Liver (tissue), 9 donors: Measurements from ENCODE around the gene XCR1. TPM values are rescaled to one million over a fixed set of nuclear protein-coding genes. Genes with fewer than 3 reads are reported as not detected.
A peak's percentile ranks its signal among the peaks of the same experiment; 100 is the strongest.

Experiments used
- DNase-seq: peaks from one replicate; pipeline ENCODE4 v3.0.0-alpha.2; 2017; ENCODE audit warnings: low spot score
- H3K27ac ChIP-seq, 2 donors: one replicate each; pipeline ENCODE4 v1.7.0; 2013; ENCODE audit warnings: inconsistent platforms in 2 of 2, low read length in 2 of 2, control low read depth in 1 of 2, low read depth in 1 of 2, mild to moderate bottlenecking in 1 of 2
- H3K27me3 ChIP-seq, 4 donors: one replicate each; pipeline versions ENCODE4 v1.6.1 to v1.7.0; 2013; ENCODE audit warnings: low read length in 3 of 4, inconsistent platforms in 1 of 4, mild to moderate bottlenecking in 1 of 4, moderate library complexity in 1 of 4; ENCODE audit not compliant: control insufficient read depth in 4 of 4, insufficient read depth in 4 of 4
- H3K36me3 ChIP-seq, 4 donors: one replicate each; pipeline versions ENCODE4 v1.6.1 to v1.7.0; 2013; ENCODE audit warnings: low read length in 3 of 4, mild to moderate bottlenecking in 3 of 4, low read depth in 1 of 4, moderate library complexity in 1 of 4; ENCODE audit not compliant: control insufficient read depth in 4 of 4, insufficient read depth in 3 of 4
- H3K4me1 ChIP-seq, 4 donors: one replicate each; pipeline versions ENCODE4 v1.6.1 to v1.7.0; 2013; ENCODE audit warnings: low read length in 3 of 4, mild to moderate bottlenecking in 3 of 4, moderate library complexity in 1 of 4; ENCODE audit not compliant: control insufficient read depth in 4 of 4, insufficient read depth in 4 of 4
- H3K4me3 ChIP-seq, 3 donors: one replicate each; pipeline versions ENCODE4 v1.6.1 to v1.7.0; 2013; ENCODE audit warnings: low read length in 3 of 3, control low read depth in 1 of 3, low read depth in 1 of 3, mild to moderate bottlenecking in 1 of 3
- H3K9ac ChIP-seq, 2 donors: one replicate each; pipeline ENCODE4 v1.7.0; 2013; ENCODE audit warnings: low read length in 2 of 2, mild to moderate bottlenecking in 2 of 2, moderate library complexity in 2 of 2, control low read depth in 1 of 2, low read depth in 1 of 2
- H3K9me3 ChIP-seq, 4 donors: one replicate each; pipeline versions ENCODE4 v1.6.1 to v1.7.0; 2013; ENCODE audit warnings: low read length in 3 of 4; ENCODE audit not compliant: control insufficient read depth in 4 of 4
- EGR1 ChIP-seq, 2 donors: IDR thresholded peaks; 2 replicates each; pipeline ENCODE4 v1.6.1; 2016 to 2018; ENCODE audit warnings: antibody characterized with exemption in 2 of 2, low read depth in 2 of 2
- FOXA1 ChIP-seq: IDR thresholded peaks from 2 replicates; pipeline ENCODE4 v1.6.1; 2016; ENCODE audit warnings: antibody characterized with exemption
- FOXA2 ChIP-seq: IDR thresholded peaks from 2 replicates; pipeline ENCODE4 v1.6.1; 2016; ENCODE audit warnings: antibody characterized with exemption
- GABPA ChIP-seq, 2 donors: IDR thresholded peaks in 1 of 2; conservative IDR thresholded peaks in 1 of 2; 2 replicates each; pipeline ENCODE4 v1.6.1; 2016; ENCODE audit warnings: antibody characterized with exemption in 2 of 2, mild to moderate bottlenecking in 1 of 2, moderate library complexity in 1 of 2
- HNF4A ChIP-seq, 2 donors: conservative IDR thresholded peaks; 2 replicates each; pipeline ENCODE4 v1.6.1; 2016; ENCODE audit warnings: antibody characterized with exemption in 2 of 2, mild to moderate bottlenecking in 2 of 2
- HNF4G ChIP-seq: IDR thresholded peaks from 2 replicates; pipeline ENCODE4 v1.6.1; 2016; ENCODE audit warnings: antibody characterized with exemption
- JUND ChIP-seq, 2 donors: IDR thresholded peaks; 2 replicates each; pipeline ENCODE4 v1.6.1; 2016; ENCODE audit warnings: antibody characterized with exemption in 2 of 2
- NR2F2 ChIP-seq: IDR thresholded peaks from 2 replicates; pipeline ENCODE4 v1.6.1; 2016; ENCODE audit warnings: antibody characterized with exemption
- RAD21 ChIP-seq, 2 donors: IDR thresholded peaks; 2 replicates each; pipeline ENCODE4 v1.6.1; 2016; ENCODE audit warnings: antibody characterized with exemption in 2 of 2, mild to moderate bottlenecking in 2 of 2
- RXRA ChIP-seq, 2 donors: IDR thresholded peaks; 2 replicates each; pipeline ENCODE4 v1.6.1; 2017 to 2018; ENCODE audit warnings: antibody characterized with exemption in 2 of 2, mild to moderate bottlenecking in 1 of 2
- SP1 ChIP-seq: IDR thresholded peaks from 2 replicates; pipeline ENCODE4 v1.6.1; 2018; ENCODE audit warnings: antibody characterized with exemption, mild to moderate bottlenecking
- TAF1 ChIP-seq: conservative IDR thresholded peaks from 2 replicates; pipeline ENCODE4 v1.6.1; 2016; ENCODE audit warnings: antibody characterized with exemption, mild to moderate bottlenecking
- YY1 ChIP-seq: IDR thresholded peaks from 2 replicates; pipeline ENCODE4 v1.6.1; 2016; ENCODE audit warnings: antibody characterized with exemption, mild to moderate bottlenecking
- WGBS: extraction: QIAGEN DNeasy Blood & Tissue Kit; methylation state at CpG from one replicate; pipeline ENCODE4 v1.1.7; 2013; 5-methylcytosine and 5-hydroxymethylcytosine counted together
- polyA plus RNA-seq, 2 donors: library from polyadenylated mRNA; stranded (reverse) in 1 of 2; unstranded in 1 of 2; fragments of 200-250 nt in 1 of 2; fragments of >200 nt in 1 of 2; fragmentation: Nextera tagmentation in 1 of 2; extraction: Ambion mirVana in 1 of 2; gene quantifications; one replicate each; pipeline versions ENCODE4 v1.2.1 to v1.2.3, GENCODE V29; 2013 to 2015
- total RNA-seq, 2 donors: library from RNA; depleted of rRNA; stranded (reverse); fragments of >200 nt; gene quantifications; one replicate each; pipeline ENCODE4 v1.2.3, GENCODE V29; 2014
- TF ChIP-seq, protein P1 (sequence below): IDR thresholded peaks from 2 replicates; pipeline ENCODE4 v1.6.1; 2016; ENCODE audit warnings: antibody characterized with exemption
- TF ChIP-seq, protein P2 (sequence below): IDR thresholded peaks from 2 replicates; pipeline ENCODE4 v1.6.1; 2016; ENCODE audit warnings: antibody characterized with exemption, mild to moderate bottlenecking
- TF ChIP-seq, protein P3 (sequence below): fragments of 150-350 bp; IDR thresholded peaks from 2 replicates; pipeline ENCODE4 v1.5.1; 2017; ENCODE audit warnings: improper control_type of control experiment, low read depth, low read length; ENCODE audit not compliant: missing input control
- TF ChIP-seq, protein P4 (sequence below): IDR thresholded peaks from 2 replicates; pipeline ENCODE4 v1.6.1; 2016; ENCODE audit warnings: antibody characterized with exemption
- TF ChIP-seq, protein P5 (sequence below): IDR thresholded peaks from 2 replicates; pipeline ENCODE4 v1.6.1; 2016; ENCODE audit warnings: antibody characterized with exemption
- donor health status: healthy.
- donor health status: healthy.
- donor health status: healthy.
- donor health status: healthy.
- donor health status: healthy.

XCR1 gene
- total and polyA plus RNA-seq, 4 donors = under 0.01 to 0.08 (median 0.03) TPM; not detected in 1

DNA sequence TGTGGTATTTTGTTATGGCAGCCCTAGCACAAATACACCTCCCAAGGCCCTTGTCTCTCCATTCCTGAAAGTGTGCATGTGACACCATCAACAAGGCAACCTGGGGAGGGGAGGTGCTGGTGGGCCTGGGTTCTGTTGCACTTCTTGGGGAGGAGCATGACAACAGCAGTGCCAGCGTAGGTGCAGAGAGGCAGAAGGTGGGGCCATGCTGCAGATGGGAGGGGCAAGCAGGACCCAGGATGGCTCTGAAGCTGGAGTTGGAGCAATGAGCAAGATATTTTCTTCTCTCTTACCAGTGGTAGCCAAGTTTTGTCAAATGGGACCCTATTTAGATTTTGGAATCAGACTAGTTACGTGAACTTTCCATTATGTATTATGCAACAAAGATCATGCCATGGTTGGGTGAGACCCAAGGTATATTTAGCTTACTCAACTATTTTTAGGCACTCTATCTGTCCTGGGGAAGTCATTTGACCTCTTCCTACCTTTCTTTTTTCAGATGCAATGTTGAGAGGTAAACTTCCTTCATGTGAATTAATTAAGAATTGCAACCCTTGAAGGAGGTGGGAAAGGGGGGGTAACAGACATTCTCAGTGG lies 35.1 kb downstream of the XCR1 start:
- 53% methylated on average over 2 of the region's 2 CpGs for WGBS
- H3K27ac ChIP-seq = peak overlapping the region; percentile 65 to 76

DNA sequence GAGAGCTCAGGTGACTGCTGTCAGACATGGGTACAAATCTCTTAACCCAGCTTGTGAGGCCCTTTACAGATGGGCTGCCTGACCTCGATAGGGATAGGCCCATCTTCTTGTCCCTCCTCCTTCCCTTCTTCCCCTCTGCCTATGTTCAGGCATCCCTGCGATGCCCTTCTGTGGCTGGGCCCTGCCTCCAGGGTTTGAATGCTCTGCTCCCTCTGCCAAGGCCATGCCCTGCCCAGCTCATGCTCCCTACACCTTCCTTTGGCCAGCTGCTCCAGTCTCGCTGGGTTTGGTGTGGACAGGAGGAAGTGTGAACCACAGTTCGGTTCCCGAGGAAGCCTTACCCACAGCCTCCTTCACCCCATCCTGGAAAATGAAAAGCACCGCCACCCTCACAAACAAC lies 35.9 kb downstream of the XCR1 start:
- Histone ChIP-seq H3K27ac (peak overlapping the region in 1 of 2 donors; percentile 76), H3K9me3 (no peaks in the 10 kb centered on the region), H3K4me3 (no peak overlapping the region), H3K4me1 (peaks cover 30 to 71% (median 44%) of the 10 kb centered on the region in 4 donors), H3K36me3 (no peaks in the 10 kb centered on the region), H3K9ac (no peak overlapping the region), H3K27me3 (no peaks in the 10 kb centered on the region)
- 80% methylated on average over 6 of the region's 6 CpGs for WGBS
- TF ChIP-seq HNF4G = no peak
- TF ChIP-seq NR2F2 = no peak
- TF ChIP-seq, protein P1, sequence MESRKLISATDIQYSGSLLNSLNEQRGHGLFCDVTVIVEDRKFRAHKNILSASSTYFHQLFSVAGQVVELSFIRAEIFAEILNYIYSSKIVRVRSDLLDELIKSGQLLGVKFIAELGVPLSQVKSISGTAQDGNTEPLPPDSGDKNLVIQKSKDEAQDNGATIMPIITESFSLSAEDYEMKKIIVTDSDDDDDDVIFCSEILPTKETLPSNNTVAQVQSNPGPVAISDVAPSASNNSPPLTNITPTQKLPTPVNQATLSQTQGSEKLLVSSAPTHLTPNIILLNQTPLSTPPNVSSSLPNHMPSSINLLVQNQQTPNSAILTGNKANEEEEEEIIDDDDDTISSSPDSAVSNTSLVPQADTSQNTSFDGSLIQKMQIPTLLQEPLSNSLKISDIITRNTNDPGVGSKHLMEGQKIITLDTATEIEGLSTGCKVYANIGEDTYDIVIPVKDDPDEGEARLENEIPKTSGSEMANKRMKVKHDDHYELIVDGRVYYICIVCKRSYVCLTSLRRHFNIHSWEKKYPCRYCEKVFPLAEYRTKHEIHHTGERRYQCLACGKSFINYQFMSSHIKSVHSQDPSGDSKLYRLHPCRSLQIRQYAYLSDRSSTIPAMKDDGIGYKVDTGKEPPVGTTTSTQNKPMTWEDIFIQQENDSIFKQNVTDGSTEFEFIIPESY = no peak
- no peak for TF ChIP-seq GABPA (IDR thresholded peaks at IDR 0.05 in 1 of 2, conservative IDR thresholded peaks at IDR 0.05 in 1 of 2)
- no peak for TF ChIP-seq FOXA1
- TF ChIP-seq, protein P2, sequence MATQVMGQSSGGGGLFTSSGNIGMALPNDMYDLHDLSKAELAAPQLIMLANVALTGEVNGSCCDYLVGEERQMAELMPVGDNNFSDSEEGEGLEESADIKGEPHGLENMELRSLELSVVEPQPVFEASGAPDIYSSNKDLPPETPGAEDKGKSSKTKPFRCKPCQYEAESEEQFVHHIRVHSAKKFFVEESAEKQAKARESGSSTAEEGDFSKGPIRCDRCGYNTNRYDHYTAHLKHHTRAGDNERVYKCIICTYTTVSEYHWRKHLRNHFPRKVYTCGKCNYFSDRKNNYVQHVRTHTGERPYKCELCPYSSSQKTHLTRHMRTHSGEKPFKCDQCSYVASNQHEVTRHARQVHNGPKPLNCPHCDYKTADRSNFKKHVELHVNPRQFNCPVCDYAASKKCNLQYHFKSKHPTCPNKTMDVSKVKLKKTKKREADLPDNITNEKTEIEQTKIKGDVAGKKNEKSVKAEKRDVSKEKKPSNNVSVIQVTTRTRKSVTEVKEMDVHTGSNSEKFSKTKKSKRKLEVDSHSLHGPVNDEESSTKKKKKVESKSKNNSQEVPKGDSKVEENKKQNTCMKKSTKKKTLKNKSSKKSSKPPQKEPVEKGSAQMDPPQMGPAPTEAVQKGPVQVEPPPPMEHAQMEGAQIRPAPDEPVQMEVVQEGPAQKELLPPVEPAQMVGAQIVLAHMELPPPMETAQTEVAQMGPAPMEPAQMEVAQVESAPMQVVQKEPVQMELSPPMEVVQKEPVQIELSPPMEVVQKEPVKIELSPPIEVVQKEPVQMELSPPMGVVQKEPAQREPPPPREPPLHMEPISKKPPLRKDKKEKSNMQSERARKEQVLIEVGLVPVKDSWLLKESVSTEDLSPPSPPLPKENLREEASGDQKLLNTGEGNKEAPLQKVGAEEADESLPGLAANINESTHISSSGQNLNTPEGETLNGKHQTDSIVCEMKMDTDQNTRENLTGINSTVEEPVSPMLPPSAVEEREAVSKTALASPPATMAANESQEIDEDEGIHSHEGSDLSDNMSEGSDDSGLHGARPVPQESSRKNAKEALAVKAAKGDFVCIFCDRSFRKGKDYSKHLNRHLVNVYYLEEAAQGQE = no peak
- no peak for TF ChIP-seq JUND (IDR thresholded peaks at IDR 0.05)
- TF ChIP-seq, protein P3, sequence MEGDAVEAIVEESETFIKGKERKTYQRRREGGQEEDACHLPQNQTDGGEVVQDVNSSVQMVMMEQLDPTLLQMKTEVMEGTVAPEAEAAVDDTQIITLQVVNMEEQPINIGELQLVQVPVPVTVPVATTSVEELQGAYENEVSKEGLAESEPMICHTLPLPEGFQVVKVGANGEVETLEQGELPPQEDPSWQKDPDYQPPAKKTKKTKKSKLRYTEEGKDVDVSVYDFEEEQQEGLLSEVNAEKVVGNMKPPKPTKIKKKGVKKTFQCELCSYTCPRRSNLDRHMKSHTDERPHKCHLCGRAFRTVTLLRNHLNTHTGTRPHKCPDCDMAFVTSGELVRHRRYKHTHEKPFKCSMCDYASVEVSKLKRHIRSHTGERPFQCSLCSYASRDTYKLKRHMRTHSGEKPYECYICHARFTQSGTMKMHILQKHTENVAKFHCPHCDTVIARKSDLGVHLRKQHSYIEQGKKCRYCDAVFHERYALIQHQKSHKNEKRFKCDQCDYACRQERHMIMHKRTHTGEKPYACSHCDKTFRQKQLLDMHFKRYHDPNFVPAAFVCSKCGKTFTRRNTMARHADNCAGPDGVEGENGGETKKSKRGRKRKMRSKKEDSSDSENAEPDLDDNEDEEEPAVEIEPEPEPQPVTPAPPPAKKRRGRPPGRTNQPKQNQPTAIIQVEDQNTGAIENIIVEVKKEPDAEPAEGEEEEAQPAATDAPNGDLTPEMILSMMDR = no peak
- TF ChIP-seq, protein P4, sequence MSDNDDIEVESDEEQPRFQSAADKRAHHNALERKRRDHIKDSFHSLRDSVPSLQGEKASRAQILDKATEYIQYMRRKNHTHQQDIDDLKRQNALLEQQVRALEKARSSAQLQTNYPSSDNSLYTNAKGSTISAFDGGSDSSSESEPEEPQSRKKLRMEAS = no peak
- TF ChIP-seq HNF4A (conservative IDR thresholded peaks at IDR 0.05) = no peak
- TF ChIP-seq, protein P5, sequence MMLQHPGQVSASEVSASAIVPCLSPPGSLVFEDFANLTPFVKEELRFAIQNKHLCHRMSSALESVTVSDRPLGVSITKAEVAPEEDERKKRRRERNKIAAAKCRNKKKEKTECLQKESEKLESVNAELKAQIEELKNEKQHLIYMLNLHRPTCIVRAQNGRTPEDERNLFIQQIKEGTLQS = no peak
- TF ChIP-seq RXRA (IDR thresholded peaks at IDR 0.05) = no peak
- no peak for TF ChIP-seq TAF1
- TF ChIP-seq FOXA2 = no peak
- TF ChIP-seq EGR1 (IDR thresholded peaks at IDR 0.05; ENCODE audit: low read depth in 2 of 2) = no peak
- no peak for TF ChIP-seq RAD21 (IDR thresholded peaks at IDR 0.05)
- no peak for TF ChIP-seq YY1
- no peak for TF ChIP-seq SP1
- no peak for DNase-seq

More for the DNA sequence above, 35.1 kb downstream of the XCR1 start:
- TF ChIP-seq SP1 (peak; percentile 60), HNF4A (conservative IDR thresholded peaks at IDR 0.05) (peak; percentile 48 to 59), EGR1 (IDR thresholded peaks at IDR 0.05; ENCODE audit: low read depth in 2 of 2) (peak in 1 of 2 donors; percentile 26), RXRA (IDR thresholded peaks at IDR 0.05) (peak; percentile 75 to 84), JUND (IDR thresholded peaks at IDR 0.05) (peak; percentile 61 to 62)
- TF ChIP-seq, protein P3 = no peak
- TF ChIP-seq, protein P4 = no peak
- TF ChIP-seq, protein P5 = peak; percentile 25
- H3K36me3 ChIP-seq = no peaks in the 10 kb centered on the region
- H3K9me3 ChIP-seq = no peaks in the 10 kb centered on the region
- H3K4me3 ChIP-seq = no peak overlapping the region
- no peak overlapping the region for H3K9ac ChIP-seq
- H3K4me1 ChIP-seq = peaks cover 24 to 63% (median 36%) of the 10 kb centered on the region in 4 donors
- DNase-seq = no peak
- no peaks in the 10 kb centered on the region for H3K27me3 ChIP-seq
